Heart right ventricle (tissue), 16 donors: Measurements from ENCODE around the gene HAUS3. TPM values are rescaled to one million over a fixed set of nuclear protein-coding genes. Genes with fewer than 3 reads are reported as not detected.
"Not testable (repeated sequence)": the region's sequence is repeated elsewhere in the genome, so short reads cannot be mapped to it uniquely, and the experiment has no call there.

Experiments
- ATAC-seq, 8 donors: fragments of 200-7000 bp; cut with Tn5 transposase; one replicate each; pipeline ENCODE4 v1.9.1; 2020; ENCODE audit warnings: mild to moderate bottlenecking in 8 of 8, moderate library complexity in 8 of 8, moderate number of reproducible peaks in 1 of 8
- DNase-seq, 2 donors: peaks; one replicate each; pipeline ENCODE4 v3.0.0-alpha.2; 2020
- H3K27ac ChIP-seq, 10 donors: fragments of 200-600 bp; sonication (generic) in 2 of 10; one replicate each; pipeline versions ENCODE4 v1.5.0 to v1.8.0; 2020 to 2022; ENCODE audit warnings: mild to moderate bottlenecking in 3 of 10
- H3K27me3 ChIP-seq, 7 donors: fragments of 200-600 bp; one replicate each; pipeline ENCODE4 v1.8.0; 2021 to 2022; ENCODE audit warnings: mild to moderate bottlenecking in 2 of 7
- H3K36me3 ChIP-seq, 9 donors: fragments of 200-600 bp; sonication (generic) in 1 of 9; one replicate each; pipeline versions ENCODE4 v1.5.0 to v1.8.0; 2020 to 2022; ENCODE audit warnings: mild to moderate bottlenecking in 2 of 9
- H3K4me1 ChIP-seq, 9 donors: fragments of 200-600 bp; sonication (generic) in 1 of 9; one replicate each; pipeline versions ENCODE4 v1.5.0 to v1.8.0; 2020 to 2022; ENCODE audit warnings: mild to moderate bottlenecking in 4 of 9
- H3K4me3 ChIP-seq, 10 donors: fragments of 200-600 bp; sonication (generic) in 2 of 10; one replicate each; pipeline versions ENCODE4 v1.5.0 to v1.8.0; 2020 to 2022; ENCODE audit warnings: mild to moderate bottlenecking in 7 of 10, moderate library complexity in 2 of 10
- H3K9me3 ChIP-seq, 11 donors: fragments of 200-600 bp in 10 of 11; sonication (generic) in 2 of 11; one replicate each; pipeline versions ENCODE4 v1.5.0 to v1.8.0; 2013 to 2022; ENCODE audit warnings: mild to moderate bottlenecking in 2 of 11, control low read depth in 1 of 11, moderate library complexity in 1 of 11
- CTCF ChIP-seq, 9 donors: fragments of 200-600 bp; sonication (generic) in 2 of 9; IDR thresholded peaks; one replicate each; pipeline versions ENCODE4 v1.5.0 to v1.8.0; 2021 to 2022; ENCODE audit warnings: antibody characterized with exemption in 9 of 9, mild to moderate bottlenecking in 5 of 9, moderate library complexity in 1 of 9
- WGBS, 2 donors: extraction: QIAGEN DNeasy Blood & Tissue Kit; methylation state at CpG; one replicate each; pipeline ENCODE4 v1.1.7; 2013; ENCODE audit warnings: inconsistent platforms in 1 of 2; 5-methylcytosine and 5-hydroxymethylcytosine counted together
- intact Hi-C, 10 donors: fragments of 100-400 bp; cut with DNase I; formaldehyde crosslinking; loops; one replicate each; pipeline versions ENCODE4 v1.11.1 to v1.14.2; 2022
- polyA plus RNA-seq, 2 donors: library from polyadenylated mRNA; stranded (reverse); fragments of 200-250 nt; gene quantifications; one replicate each; pipeline ENCODE4 v1.2.3, GENCODE V29; 2013
- total RNA-seq, 10 donors: library from RNA; stranded (reverse); fragmentation: NEBNext Ultra II Directional in 3 of 10; extraction: Animal tissue kit (Norgen Biotek cat#: 25700) in 3 of 10; gene quantifications; one replicate each; pipeline versions ENCODE4 v1.2.1 to v1.2.4, GENCODE V29; 2021 to 2023
- donor health status: Arrhythmogenic right ventricular cardiomyopathy.
- donor health status: ischemic (EF 13 %, LVEDD 7.1; RV severe dilation, severe dysfunction).
- donor health status: healthy with polysubstance abuse.
- donor health status: DM: no; HTN: yes; CAD: no.
- donor health status: DM: no; HTN: no; CAD: no.
- donor health status: ischemic (EF 25% LVEDD 6.9; RV normal size, moderate dysfunction).
- donor health status: ischemic (EF 25% LVEDD 5.7; RV mildly dilated, moderate dysfunction).
- donor health status: healthy.
- donor health status: DM: yes; HTN: yes; CAD: no.
- donor health status: Ischemic cardiomyopathy.
- donor health status: ischemic (EF 35%, LVEDD 5.7; RV mildly dilated, moderate dysfunction).
- donor health status: nonischemic (EF 11% LVEDD 7.7; RV severe dilation, severe dysfunction).
- donor health status: DM: yes; HTN: yes; CAD: no.
- donor health status: PGD.
- donor health status: ischemic (EF 29% LVEDD 5.4; RV normal size, mild dysfunction).
- donor health status: nonischemic (EF 23%, LVEDD 6.1; RV moderate dilation, normal function).

Gene HAUS3
- total and polyA plus RNA-seq, 12 donors: 3.5 to 10.5 (median 6.5) TPM

GRCh38 chr4:2236944-2237666, 4.8 kb downstream of the HAUS3 start:
- DNase-seq (no peak), ATAC-seq (no peak)
- H3K36me3 ChIP-seq: peaks cover 0 to 82% (median 11%) of the 10 kb centered on the region in 9 donors
- no peak overlapping the region for H3K27ac ChIP-seq
- H3K4me1 ChIP-seq: peaks cover 4 to 45% (median 30%) of the 10 kb centered on the region in 9 donors
- intact Hi-C loops: loop anchor here in 1 of 10 donors (10.0 kb wide), 1 partner anchor 118 kb away; no protein-coding TSS in a partner anchor
- 45 to 55% methylated on average over 3 of the region's 3 CpGs for WGBS, 2 donors
- no peaks in the 10 kb centered on the region for H3K9me3 ChIP-seq
- H3K4me3 ChIP-seq: no peak overlapping the region
- no peak for TF ChIP-seq CTCF (IDR thresholded peaks at IDR 0.05)
- H3K27me3 ChIP-seq: no peaks in the 10 kb centered on the region

DNA sequence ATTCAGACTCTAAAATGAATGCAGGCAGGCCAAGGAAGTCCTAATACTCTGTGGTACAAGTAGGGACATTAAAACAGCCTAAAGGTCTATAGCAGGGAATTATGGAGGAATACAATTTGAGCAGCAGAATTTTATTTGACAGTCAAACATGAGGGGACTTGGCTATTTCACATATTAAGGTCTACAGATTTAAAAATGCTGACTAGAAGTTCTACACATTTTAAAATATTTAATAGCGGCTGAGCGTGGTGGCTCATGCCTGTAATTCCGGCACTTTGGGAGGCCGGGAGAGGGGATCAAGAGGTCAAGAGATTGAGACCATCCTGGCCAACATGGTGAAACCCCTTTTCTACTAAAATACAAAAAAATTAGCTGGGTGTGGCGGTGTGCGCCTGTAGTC, 10.8 kb downstream of the HAUS3 start:
- ATAC-seq (no peak), DNase-seq (no peak)
- H3K36me3 ChIP-seq: peaks cover 0 to 84% (median 11%) of the 10 kb centered on the region in 9 donors
- no peaks in the 10 kb centered on the region for H3K4me1 ChIP-seq
- H3K4me3 ChIP-seq: no peak overlapping the region
- intact Hi-C loops: loop anchor here in 1 of 10 donors (10.0 kb wide), 1 partner anchor 124 kb away; no protein-coding TSS in a partner anchor
- TF ChIP-seq CTCF (IDR thresholded peaks at IDR 0.05): no peak
- WGBS, 2 donors: 98 to 99% methylated on average over 6 of the region's 6 CpGs
- H3K27me3 ChIP-seq: no peaks in the 10 kb centered on the region
- H3K27ac ChIP-seq: no peak overlapping the region
- no peaks in the 10 kb centered on the region for H3K9me3 ChIP-seq

DNA sequence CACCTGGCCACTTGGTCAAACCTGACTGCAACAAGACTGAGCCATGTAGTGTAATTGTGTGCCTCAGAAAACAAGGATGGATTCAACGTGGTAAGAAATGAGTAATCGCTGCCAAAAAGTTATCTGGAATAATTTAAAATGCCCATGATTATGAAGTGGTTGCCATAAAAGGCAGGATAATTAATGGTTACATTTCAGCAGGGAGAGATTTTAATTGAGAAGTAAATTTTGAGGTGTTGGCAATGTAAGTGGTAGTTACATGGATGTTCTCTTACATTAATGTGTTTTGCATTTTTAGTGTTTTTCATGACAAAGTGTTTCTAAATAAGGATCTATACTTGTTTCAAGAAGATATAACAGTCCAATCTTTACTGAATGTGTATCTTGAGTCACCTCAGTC, 15.7 kb downstream of the HAUS3 start:
- no peaks in the 10 kb centered on the region for H3K9me3 ChIP-seq
- no peak overlapping the region for H3K4me3 ChIP-seq
- TF ChIP-seq CTCF (IDR thresholded peaks at IDR 0.05): no peak
- intact Hi-C loops: loop anchor here in 3 of 10 donors (10.0 kb wide), 3 partner anchors 209 to 239 kb away; partner anchors contain the start of gene RNF4 (in 1 of the 3)
- 81 to 88% methylated on average over 2 of the region's 2 CpGs for WGBS, 2 donors
- DNase-seq (no peak), ATAC-seq (no peak)
- no peaks in the 10 kb centered on the region for H3K4me1 ChIP-seq
- H3K27me3 ChIP-seq: no peaks in the 10 kb centered on the region
- H3K36me3 ChIP-seq: peaks cover 0 to 75% (median 4%) of the 10 kb centered on the region in 9 donors
- H3K27ac ChIP-seq: no peak overlapping the region

DNA sequence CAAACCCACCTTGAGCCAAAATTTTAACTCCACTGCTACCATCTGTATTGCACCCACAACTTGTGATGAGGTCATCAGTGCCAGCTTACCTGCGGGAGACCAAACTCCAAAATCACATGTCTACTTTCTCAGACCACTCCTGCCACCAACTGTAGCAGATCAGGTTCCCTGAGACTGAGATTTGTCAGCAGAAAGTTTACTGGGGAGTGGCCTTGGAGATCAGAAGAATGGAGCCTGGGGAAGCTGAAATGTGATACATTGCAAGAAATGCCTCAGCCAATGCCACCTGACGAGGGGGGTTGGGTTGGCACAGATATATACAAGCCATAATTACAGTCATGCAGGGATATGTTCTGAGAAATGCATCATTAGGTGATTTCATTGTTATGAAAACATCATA, 19.1 kb downstream of the HAUS3 start:
- Histone ChIP-seq H3K4me1 (peaks cover 0 to 7% (median 3%) of the 10 kb centered on the region in 9 donors), H3K27me3 (no peaks in the 10 kb centered on the region), H3K36me3 (peaks cover 0 to 53% (median 0%) of the 10 kb centered on the region in 9 donors), H3K4me3 (no peak overlapping the region), H3K27ac (no peak overlapping the region), H3K9me3 (no peaks in the 10 kb centered on the region)
- 90 to 100% methylated on average over 2 of the region's 2 CpGs for WGBS, 2 donors
- no peak for TF ChIP-seq CTCF (IDR thresholded peaks at IDR 0.05)
- DNase-seq (no peak), ATAC-seq (no peak)
- intact Hi-C loops: loop anchor here in 8 of 10 donors (5.0 to 10.0 kb wide), 8 partner anchors 212 to 414 kb away; partner anchors contain the start of gene RNF4 (in 2 of the 8)

GRCh38 chr4:2221378-2221777, 20.5 kb downstream of the HAUS3 start:
- not testable (repeated sequence) for H3K9me3 ChIP-seq, H3K27ac ChIP-seq, H3K4me1 ChIP-seq, H3K4me3 ChIP-seq, H3K27me3 ChIP-seq, DNase-seq, ATAC-seq
- intact Hi-C loops: loop anchor here in 8 of 10 donors (5.0 to 10.0 kb wide), 8 partner anchors 213 to 416 kb away; partner anchors contain the start of gene RNF4 (in 2 of the 8)
- H3K36me3 ChIP-seq: peaks cover 0 to 40% (median 0%) of the 10 kb centered on the region in 9 donors
- 61 to 65% methylated on average over 4 of the region's 4 CpGs for WGBS, 2 donors
